ENCODE data around the gene PRELID1. TPM values are rescaled to one million over a fixed set of nuclear protein-coding genes. Genes with fewer than 3 reads are reported as not detected.
"Not testable (repeated sequence)": the region's sequence is repeated elsewhere in the genome, so short reads cannot be mapped to it uniquely, and the experiment has no call there.

The PRELID1 gene
- total RNA-seq, 2 donors from 2014 or later, result 52.6 to 64.0 TPM

GRCh38 chr5:177329883-177330282 is 26.3 kb downstream of the PRELID1 start:
- ATAC-seq (no peak), DNase-seq (no peak)
- intact Hi-C loops (cut with DNase I), result no loop called here

GRCh38 chr5:177330991-177331842 is 27.6 kb downstream of the PRELID1 start:
- ATAC-seq, result no peak
- intact Hi-C loops (cut with DNase I), result no loop called here

GRCh38 chr5:177332031-177332895 is 28.7 kb downstream of the PRELID1 start:
- ATAC-seq (no peak), DNase-seq (no peak)
- intact Hi-C loops (cut with DNase I), result no loop called here

More at GRCh38 chr5:177330991-177331842, 27.6 kb downstream of the PRELID1 start:
- no peak for DNase-seq

- DNase-seq, result no peak
- intact Hi-C loops (cut with DNase I), result no loop called here
- no peak for ATAC-seq
Measured at GRCh38 chr5:177332896-177333260, 29.3 kb downstream of the PRELID1 start.

GRCh38 chr5:177333420-177334154 is 30.0 kb downstream of the PRELID1 start:
- no peak for ATAC-seq
- DNase-seq, result no peak
- intact Hi-C loops (cut with DNase I), result no loop called here

GRCh38 chr5:177334155-177334551 is 30.6 kb downstream of the PRELID1 start:
- intact Hi-C loops (cut with DNase I), result no loop called here
- DNase-seq, result no peak
- ATAC-seq, result no peak

GRCh38 chr5:177334781-177335700 is 31.4 kb downstream of the PRELID1 start:
- DNase-seq (no peak), ATAC-seq (peak; percentile 52 to 83)
- intact Hi-C loops (cut with DNase I), result no loop called here

- peak; percentile 9 to 13 for ATAC-seq
- intact Hi-C loops (cut with DNase I), result no loop called here
- no peak for DNase-seq
Measured at GRCh38 chr5:177335701-177336065, 32.1 kb downstream of the PRELID1 start.

GRCh38 chr5:177336112-177336511 is 32.5 kb downstream of the PRELID1 start:
- DNase-seq (no peak), ATAC-seq (no peak)
- intact Hi-C loops (cut with DNase I), result no loop called here

GRCh38 chr5:177336603-177337494 is 33.2 kb downstream of the PRELID1 start:
- DNase-seq, result no peak
- intact Hi-C loops (cut with DNase I), result no loop called here
- no peak for ATAC-seq

- ATAC-seq (no peak), DNase-seq (no peak)
Measured at GRCh38 chr5:177338251-177339106, 34.9 kb downstream of the PRELID1 start.

GRCh38 chr5:177339107-177339638 is 35.6 kb downstream of the PRELID1 start:
- no peak for DNase-seq
- ATAC-seq, result no peak
- intact Hi-C loops (cut with DNase I), result no loop called here

More at GRCh38 chr5:177338251-177339106, 34.9 kb downstream of the PRELID1 start:
- intact Hi-C loops (cut with DNase I), result no loop called here

GRCh38 chr5:177343000-177343399 is 39.4 kb downstream of the PRELID1 start:
- DNase-seq; intact Hi-C loops (cut with DNase I); ATAC-seq: not testable (repeated sequence)

- no peak for ATAC-seq
- intact Hi-C loops (cut with DNase I), result no loop called here
- DNase-seq, result no peak
Measured at GRCh38 chr5:177343777-177344176, 40.2 kb downstream of the PRELID1 start.

- intact Hi-C loops (cut with DNase I), result no loop called here
- no peak for ATAC-seq
- DNase-seq, result no peak
Measured at GRCh38 chr5:177344891-177345290, 41.3 kb downstream of the PRELID1 start.

- intact Hi-C loops (cut with DNase I), result no loop called here
- DNase-seq (no peak), ATAC-seq (no peak)
Measured at GRCh38 chr5:177346820-177347219, 43.2 kb downstream of the PRELID1 start.

All from left cardiac atrium (tissue), 4 donors.